Ishikawa (cell line): ENCODE results near the gene DNAJC5.

Experiments
- MAX ChIP-seq: IDR thresholded peaks from 2 replicates; pipeline ENCODE4 v1.6.1; 2012
- TF ChIP-seq, protein P1 (sequence below): IDR thresholded peaks from 2 replicates; pipeline ENCODE4 v1.6.1; 2012; ENCODE audit warnings: low read depth, mild to moderate bottlenecking

GRCh38 chr20:63913768-63914167, 18.8 kb downstream of the DNAJC5 start:
- no peak for TF ChIP-seq MAX
- TF ChIP-seq, protein P1, sequence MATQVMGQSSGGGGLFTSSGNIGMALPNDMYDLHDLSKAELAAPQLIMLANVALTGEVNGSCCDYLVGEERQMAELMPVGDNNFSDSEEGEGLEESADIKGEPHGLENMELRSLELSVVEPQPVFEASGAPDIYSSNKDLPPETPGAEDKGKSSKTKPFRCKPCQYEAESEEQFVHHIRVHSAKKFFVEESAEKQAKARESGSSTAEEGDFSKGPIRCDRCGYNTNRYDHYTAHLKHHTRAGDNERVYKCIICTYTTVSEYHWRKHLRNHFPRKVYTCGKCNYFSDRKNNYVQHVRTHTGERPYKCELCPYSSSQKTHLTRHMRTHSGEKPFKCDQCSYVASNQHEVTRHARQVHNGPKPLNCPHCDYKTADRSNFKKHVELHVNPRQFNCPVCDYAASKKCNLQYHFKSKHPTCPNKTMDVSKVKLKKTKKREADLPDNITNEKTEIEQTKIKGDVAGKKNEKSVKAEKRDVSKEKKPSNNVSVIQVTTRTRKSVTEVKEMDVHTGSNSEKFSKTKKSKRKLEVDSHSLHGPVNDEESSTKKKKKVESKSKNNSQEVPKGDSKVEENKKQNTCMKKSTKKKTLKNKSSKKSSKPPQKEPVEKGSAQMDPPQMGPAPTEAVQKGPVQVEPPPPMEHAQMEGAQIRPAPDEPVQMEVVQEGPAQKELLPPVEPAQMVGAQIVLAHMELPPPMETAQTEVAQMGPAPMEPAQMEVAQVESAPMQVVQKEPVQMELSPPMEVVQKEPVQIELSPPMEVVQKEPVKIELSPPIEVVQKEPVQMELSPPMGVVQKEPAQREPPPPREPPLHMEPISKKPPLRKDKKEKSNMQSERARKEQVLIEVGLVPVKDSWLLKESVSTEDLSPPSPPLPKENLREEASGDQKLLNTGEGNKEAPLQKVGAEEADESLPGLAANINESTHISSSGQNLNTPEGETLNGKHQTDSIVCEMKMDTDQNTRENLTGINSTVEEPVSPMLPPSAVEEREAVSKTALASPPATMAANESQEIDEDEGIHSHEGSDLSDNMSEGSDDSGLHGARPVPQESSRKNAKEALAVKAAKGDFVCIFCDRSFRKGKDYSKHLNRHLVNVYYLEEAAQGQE = no peak
